GM10266 (cell line): ENCODE data around the gene GPATCH4.
A peak's percentile ranks its signal among the peaks of the same experiment; 100 is the strongest.
"Not testable (repeated sequence)": the region's sequence is repeated elsewhere in the genome, so short reads cannot be mapped to it uniquely, and the experiment has no call there.

Experiments
- DNase-seq: peaks from one replicate; pipeline ENCODE4 v3.0.0; 2012; ENCODE audit errors: extremely low spot score
- CTCF ChIP-seq: IDR thresholded peaks from 2 replicates; pipeline ENCODE4 v1.5.1; 2012; ENCODE audit warnings: mild to moderate bottlenecking, low read depth; ENCODE audit not compliant: control insufficient read depth, insufficient read depth; ENCODE audit errors: missing control alignments

Gene GPATCH4

GRCh38 chr1:156640842-156641706 is 39.8 kb upstream of the GPATCH4 start:
- no peak for DNase-seq
- TF ChIP-seq CTCF, result no peak

- no peak for DNase-seq
- no peak for TF ChIP-seq CTCF
Observed at GRCh38 chr1:156639601-156640101, 38.4 kb upstream of the GPATCH4 start.

- TF ChIP-seq CTCF, result no peak
- DNase-seq, result no peak
Observed at GRCh38 chr1:156638189-156638985, 37.1 kb upstream of the GPATCH4 start.

GRCh38 chr1:156632355-156632754 is 31.1 kb upstream of the GPATCH4 start:
- no peak for DNase-seq
- TF ChIP-seq CTCF, result no peak

- DNase-seq, result not testable (repeated sequence)
Observed at GRCh38 chr1:156631152-156631551, 29.9 kb upstream of the GPATCH4 start.

- TF ChIP-seq CTCF, result no peak
- no peak for DNase-seq
Observed at GRCh38 chr1:156629823-156630449, 28.7 kb upstream of the GPATCH4 start.

- DNase-seq, result peak; percentile 57
- TF ChIP-seq CTCF, result peak; percentile 76
Observed at GRCh38 chr1:156627313-156627880, 26.1 kb upstream of the GPATCH4 start.
